ENCODE measurements around the gene GLRX5. TPM values are rescaled to one million over a fixed set of nuclear protein-coding genes. Genes with fewer than 3 reads are reported as not detected.
"Not testable (repeated sequence)": the region's sequence is repeated elsewhere in the genome, so short reads cannot be mapped to it uniquely, and the experiment has no call there.

Gene GLRX5
- total RNA-seq, 1 donor: 35.8 TPM

GRCh38 chr14:95504135-95505029, 30.5 kb upstream of the GLRX5 start:
- peak; percentile 74 for DNase-seq (ENCODE audit: low read depth)
- TF ChIP-seq CTCF (IDR thresholded peaks at IDR 0.05; ENCODE audit: insufficient read depth, low read depth, low read length): no peak
- H3K4me3 ChIP-seq (ENCODE audit: low read depth, low read length): no peak overlapping the region

GRCh38 chr14:95505030-95505589, 29.7 kb upstream of the GLRX5 start:
- DNase-seq (ENCODE audit: low read depth): no peak
- no peak for TF ChIP-seq CTCF (IDR thresholded peaks at IDR 0.05; ENCODE audit: insufficient read depth, low read depth, low read length)

GRCh38 chr14:95507174-95507573, 27.7 kb upstream of the GLRX5 start:
- no peak overlapping the region for H3K4me3 ChIP-seq (ENCODE audit: low read depth, low read length)
- TF ChIP-seq CTCF (IDR thresholded peaks at IDR 0.05; ENCODE audit: insufficient read depth, low read depth, low read length): no peak
- peak; percentile 94 for DNase-seq (ENCODE audit: low read depth)

More at GRCh38 chr14:95505030-95505589, 29.7 kb upstream of the GLRX5 start:
- no peak overlapping the region for H3K4me3 ChIP-seq (ENCODE audit: low read depth, low read length)

- H3K4me3 ChIP-seq (ENCODE audit: low read depth, low read length): no peak overlapping the region
- no peak for TF ChIP-seq CTCF (IDR thresholded peaks at IDR 0.05; ENCODE audit: insufficient read depth, low read depth, low read length)
- DNase-seq (ENCODE audit: low read depth): peak; percentile 80
These were observed 27.1 kb upstream of the GLRX5 start for GRCh38 chr14:95507701-95508103.

- H3K4me3 ChIP-seq (ENCODE audit: low read depth, low read length): no peak overlapping the region
- DNase-seq (ENCODE audit: low read depth): no peak
- TF ChIP-seq CTCF (IDR thresholded peaks at IDR 0.05; ENCODE audit: insufficient read depth, low read depth, low read length): no peak
These were observed 26.5 kb upstream of the GLRX5 start for GRCh38 chr14:95508377-95508776.

GRCh38 chr14:95509495-95509894, 25.4 kb upstream of the GLRX5 start:
- no peak overlapping the region for H3K4me3 ChIP-seq (ENCODE audit: low read depth, low read length)
- no peak for TF ChIP-seq CTCF (IDR thresholded peaks at IDR 0.05; ENCODE audit: insufficient read depth, low read depth, low read length)
- no peak for DNase-seq (ENCODE audit: low read depth)

GRCh38 chr14:95510344-95510743, 24.5 kb upstream of the GLRX5 start:
- not testable (repeated sequence) for DNase-seq (ENCODE audit: low read depth); H3K4me3 ChIP-seq (ENCODE audit: low read depth, low read length)
